Body of pancreas (tissue), 4 donors: Measurements from ENCODE around the gene PPM1H.

Experiments
- POLR2A ChIP-seq, 3 donors: fragments of 450-650 bp; IDR thresholded peaks; one replicate each; pipeline ENCODE4 v1.6.1; 2016; ENCODE audit warnings: antibody characterized with exemption in 3 of 3, mild to moderate bottlenecking in 2 of 3
- TF ChIP-seq, protein P1 (sequence below), 7 experiments: fragments of 450-650 bp in 4 of 7; fragments of 200-600 bp in 3 of 7; sonication (generic) in 3 of 7; IDR thresholded peaks; one replicate each; pipeline ENCODE4 v1.5.1; 2016 to 2019; ENCODE audit warnings: antibody characterized with exemption in 7 of 7

DNA sequence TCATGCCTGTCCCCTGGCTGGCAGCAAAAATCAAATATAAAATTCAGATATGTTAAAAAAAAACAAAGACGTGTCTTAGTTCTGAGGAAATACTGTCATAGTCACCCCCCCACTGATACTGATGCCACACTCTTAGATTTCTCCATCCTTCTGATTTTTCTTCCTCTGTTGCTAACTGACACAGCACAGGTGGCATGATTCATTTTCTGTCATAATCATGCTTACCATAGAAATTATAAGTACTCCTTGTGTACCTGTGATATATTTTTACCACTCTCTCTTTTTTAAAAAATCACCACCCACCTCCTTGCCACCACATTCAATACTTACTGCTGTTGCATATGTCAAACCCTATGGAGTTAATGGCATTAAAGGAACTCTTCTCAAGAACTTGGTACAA, 209.2 kb downstream of the PPM1H start:
- TF ChIP-seq, protein P1, sequence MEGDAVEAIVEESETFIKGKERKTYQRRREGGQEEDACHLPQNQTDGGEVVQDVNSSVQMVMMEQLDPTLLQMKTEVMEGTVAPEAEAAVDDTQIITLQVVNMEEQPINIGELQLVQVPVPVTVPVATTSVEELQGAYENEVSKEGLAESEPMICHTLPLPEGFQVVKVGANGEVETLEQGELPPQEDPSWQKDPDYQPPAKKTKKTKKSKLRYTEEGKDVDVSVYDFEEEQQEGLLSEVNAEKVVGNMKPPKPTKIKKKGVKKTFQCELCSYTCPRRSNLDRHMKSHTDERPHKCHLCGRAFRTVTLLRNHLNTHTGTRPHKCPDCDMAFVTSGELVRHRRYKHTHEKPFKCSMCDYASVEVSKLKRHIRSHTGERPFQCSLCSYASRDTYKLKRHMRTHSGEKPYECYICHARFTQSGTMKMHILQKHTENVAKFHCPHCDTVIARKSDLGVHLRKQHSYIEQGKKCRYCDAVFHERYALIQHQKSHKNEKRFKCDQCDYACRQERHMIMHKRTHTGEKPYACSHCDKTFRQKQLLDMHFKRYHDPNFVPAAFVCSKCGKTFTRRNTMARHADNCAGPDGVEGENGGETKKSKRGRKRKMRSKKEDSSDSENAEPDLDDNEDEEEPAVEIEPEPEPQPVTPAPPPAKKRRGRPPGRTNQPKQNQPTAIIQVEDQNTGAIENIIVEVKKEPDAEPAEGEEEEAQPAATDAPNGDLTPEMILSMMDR (IDR thresholded peaks at IDR 0.05), result no peak
- TF ChIP-seq POLR2A (IDR thresholded peaks at IDR 0.05), result no peak
